Trophoblast cell (in vitro differentiated cells and primary cell): Measurements from ENCODE around the gene IQSEC3.
"Not testable (repeated sequence)": the region's sequence is repeated elsewhere in the genome, so short reads cannot be mapped to it uniquely, and the experiment has no call there.

ENCODE experiments used
- DNase-seq, 2 donors: peaks; one replicate each; pipeline ENCODE4 v3.0.0-alpha.2; 2016
- H2AFZ ChIP-seq: 2 replicates; pipeline ENCODE4 v1.6.1; 2013; ENCODE audit warnings: low read length, moderate library complexity, mild to moderate bottlenecking; ENCODE audit not compliant: insufficient read depth, poor library complexity
- H2AK5ac ChIP-seq: 2 replicates; pipeline ENCODE4 v1.6.1; 2013; ENCODE audit warnings: mild to moderate bottlenecking, low read length
- H2BK120ac ChIP-seq: 2 replicates; pipeline ENCODE4 v1.6.1; 2013; ENCODE audit warnings: low read length, mild to moderate bottlenecking, moderate library complexity; ENCODE audit not compliant: insufficient read depth, poor library complexity
- H2BK12ac ChIP-seq: 2 replicates; pipeline ENCODE4 v1.6.1; 2013; ENCODE audit warnings: mild to moderate bottlenecking, low read length, moderate library complexity
- H2BK5ac ChIP-seq: 2 replicates; pipeline ENCODE4 v1.6.1; 2013; ENCODE audit warnings: low read length, low read depth, moderate library complexity, mild to moderate bottlenecking; ENCODE audit not compliant: poor library complexity
- H3K14ac ChIP-seq: 2 replicates; pipeline ENCODE4 v1.6.1; 2013; ENCODE audit warnings: mild to moderate bottlenecking, low read length
- H3K18ac ChIP-seq: 2 replicates; pipeline ENCODE4 v1.6.1; 2013; ENCODE audit warnings: mild to moderate bottlenecking, low read length
- H3K23ac ChIP-seq: 2 replicates; pipeline ENCODE4 v1.6.1; 2013; ENCODE audit warnings: low read length
- H3K27ac ChIP-seq: 2 replicates; pipeline ENCODE4 v1.5.1; 2013; ENCODE audit warnings: low read depth, mild to moderate bottlenecking, inconsistent platforms, low read length, moderate library complexity
- H3K27me3 ChIP-seq: 2 replicates; pipeline ENCODE4 v1.6.1; 2013; ENCODE audit warnings: inconsistent platforms, mild to moderate bottlenecking, low read length, moderate library complexity; ENCODE audit not compliant: insufficient read depth
- H3K36me3 ChIP-seq, 2 experiments: 1 replicate in 1 of 2; 2 replicates in 1 of 2; pipeline ENCODE4 v1.6.1; 2013; ENCODE audit warnings: low read length in 2 of 2, mild to moderate bottlenecking in 2 of 2, moderate library complexity in 1 of 2; ENCODE audit not compliant: insufficient read depth in 2 of 2, control insufficient read depth in 1 of 2
- H3K4ac ChIP-seq: 2 replicates; pipeline ENCODE4 v1.6.1; 2013; ENCODE audit warnings: low read depth, mild to moderate bottlenecking, low read length, moderate library complexity
- H3K4me1 ChIP-seq, 2 experiments: 1 replicate in 1 of 2; 2 replicates in 1 of 2; pipeline ENCODE4 v1.6.1; 2013; ENCODE audit warnings: low read length in 2 of 2, mild to moderate bottlenecking in 2 of 2, moderate library complexity in 1 of 2; ENCODE audit not compliant: insufficient read depth in 2 of 2, control insufficient read depth in 1 of 2
- H3K4me2 ChIP-seq: 2 replicates; pipeline ENCODE4 v1.6.1; 2013; ENCODE audit warnings: inconsistent platforms, mild to moderate bottlenecking, low read length, moderate library complexity
- H3K4me3 ChIP-seq: 2 replicates; pipeline ENCODE4 v1.5.1; 2013; ENCODE audit warnings: mild to moderate bottlenecking, low read depth, low read length, inconsistent platforms
- H3K79me1 ChIP-seq: one replicate; pipeline ENCODE4 v1.6.1; 2013; ENCODE audit warnings: low read length
- H3K79me2 ChIP-seq: 2 replicates; pipeline ENCODE4 v1.6.1; 2013; ENCODE audit warnings: low read length, mild to moderate bottlenecking; ENCODE audit not compliant: control insufficient read depth, insufficient read depth, poor library complexity
- H3K9ac ChIP-seq: 2 replicates; pipeline ENCODE4 v1.6.1; 2013; ENCODE audit warnings: mild to moderate bottlenecking, low read length
- H3K9me3 ChIP-seq: 2 replicates; pipeline ENCODE4 v1.6.1; 2013; ENCODE audit warnings: low read depth, mild to moderate bottlenecking, control low read depth, inconsistent platforms, low read length; ENCODE audit not compliant: insufficient read depth
- H4K12ac ChIP-seq: 2 replicates; pipeline ENCODE4 v1.6.1; 2013; ENCODE audit warnings: low read depth, mild to moderate bottlenecking, low read length, moderate library complexity
- H4K8ac ChIP-seq: 2 replicates; pipeline ENCODE4 v1.6.1; 2013; ENCODE audit warnings: low read depth, mild to moderate bottlenecking, low read length, moderate library complexity
- H4K91ac ChIP-seq: one replicate; pipeline ENCODE4 v1.6.1; 2013; ENCODE audit warnings: low read depth, mild to moderate bottlenecking, low read length, moderate library complexity
- WGBS: extraction: QIAGEN DNeasy Blood & Tissue Kit; methylation state at CpG from one replicate; pipeline ENCODE4 v1.1.7; 2013; ENCODE audit warnings: missing lambda C conversion rate; ENCODE audit not compliant: insufficient read length, insufficient coverage; ENCODE audit errors: extremely low coverage; 5-methylcytosine and 5-hydroxymethylcytosine counted together

IQSEC3 gene

GRCh38 chr12:49149-49548 is 17.4 kb upstream of the IQSEC3 start:
- H3K18ac ChIP-seq, DNase-seq, H3K79me1 ChIP-seq, H4K12ac ChIP-seq, H3K79me2 ChIP-seq, H2BK5ac ChIP-seq, H3K27me3 ChIP-seq, H3K27ac ChIP-seq, H3K4me3 ChIP-seq, H3K9ac ChIP-seq, H3K14ac ChIP-seq, H4K91ac ChIP-seq, H3K4me2 ChIP-seq, H2BK120ac ChIP-seq, H3K4me1 ChIP-seq, H3K23ac ChIP-seq, H2BK12ac ChIP-seq, H3K9me3 ChIP-seq, H2AFZ ChIP-seq, H4K8ac ChIP-seq, H3K36me3 ChIP-seq, H3K4ac ChIP-seq, H2AK5ac ChIP-seq: not testable (repeated sequence)
- WGBS: no CpG with 5 or more reads among the region's 5 CpGs

- DNase-seq, H3K4ac ChIP-seq, H2AFZ ChIP-seq, H4K91ac ChIP-seq, H3K27me3 ChIP-seq, H3K9me3 ChIP-seq, H3K18ac ChIP-seq, H2BK5ac ChIP-seq, H3K9ac ChIP-seq, H2AK5ac ChIP-seq, H3K4me3 ChIP-seq, H3K4me1 ChIP-seq, H3K23ac ChIP-seq, H3K4me2 ChIP-seq, H3K36me3 ChIP-seq, H3K79me1 ChIP-seq, H2BK12ac ChIP-seq, H3K79me2 ChIP-seq, H4K12ac ChIP-seq, H4K8ac ChIP-seq, H2BK120ac ChIP-seq, H3K27ac ChIP-seq, H3K14ac ChIP-seq: not testable (repeated sequence)
- WGBS: no CpG with 5 or more reads among the region's 5 CpGs
Observed at GRCh38 chr12:51087-51486, 15.5 kb upstream of the IQSEC3 start.

GRCh38 chr12:51962-52361 is 14.6 kb upstream of the IQSEC3 start:
- not testable (repeated sequence) for H2AK5ac ChIP-seq, H3K79me1 ChIP-seq, H3K9ac ChIP-seq, H3K14ac ChIP-seq, H3K4me3 ChIP-seq, H3K27ac ChIP-seq, H3K4me2 ChIP-seq, DNase-seq, H3K9me3 ChIP-seq, H4K8ac ChIP-seq, H4K91ac ChIP-seq, H3K23ac ChIP-seq, H2BK12ac ChIP-seq, H3K27me3 ChIP-seq, H2AFZ ChIP-seq, H3K18ac ChIP-seq, H3K36me3 ChIP-seq, H2BK5ac ChIP-seq, H2BK120ac ChIP-seq, H3K79me2 ChIP-seq, H3K4ac ChIP-seq, H4K12ac ChIP-seq, H3K4me1 ChIP-seq
- no CpG with 5 or more reads among the region's 6 CpGs for WGBS

GRCh38 chr12:52902-53734 is 13.4 kb upstream of the IQSEC3 start:
- not testable (repeated sequence) for H3K4me2 ChIP-seq, H2BK5ac ChIP-seq, H3K4me3 ChIP-seq, H3K27me3 ChIP-seq, H3K9ac ChIP-seq, H4K12ac ChIP-seq, DNase-seq, H3K4me1 ChIP-seq, H3K36me3 ChIP-seq, H2BK12ac ChIP-seq, H3K4ac ChIP-seq, H4K91ac ChIP-seq, H3K9me3 ChIP-seq, H3K79me2 ChIP-seq, H2AFZ ChIP-seq, H3K14ac ChIP-seq, H3K23ac ChIP-seq, H3K27ac ChIP-seq, H3K18ac ChIP-seq, H3K79me1 ChIP-seq, H2AK5ac ChIP-seq, H2BK120ac ChIP-seq, H4K8ac ChIP-seq
- WGBS: no CpG with 5 or more reads among the region's 4 CpGs
